GM12878 (cell line): ENCODE measurements around the gene FMC1. TPM values are rescaled to one million over a fixed set of nuclear protein-coding genes. Genes with fewer than 3 reads are reported as not detected.

Experiments
- E2F4 ChIP-seq: IDR thresholded peaks from 2 replicates; pipeline ENCODE4 v1.6.1; 2012; ENCODE audit warnings: low read depth, low read length, improper control_type of control experiment
- EGR1 ChIP-seq, 2 experiments: IDR thresholded peaks; 1 replicate in 1 of 2; 2 replicates in 1 of 2; pipeline ENCODE4 v1.6.1; 2011 to 2012; ENCODE audit warnings: low read depth in 2 of 2, low read length in 2 of 2, borderline replicate concordance in 1 of 2, mild to moderate bottlenecking in 1 of 2, moderate library complexity in 1 of 2
- MYB ChIP-seq: fragments of 150-350 bp; IDR thresholded peaks from 2 replicates; pipeline ENCODE4 v1.6.1; 2014; ENCODE audit warnings: mild to moderate bottlenecking, low read depth, low read length, borderline replicate concordance
- SRF ChIP-seq, 2 experiments: IDR thresholded peaks; 2 replicates each; pipeline ENCODE4 v1.6.1; 2011; ENCODE audit warnings: low read depth in 2 of 2, low read length in 2 of 2, mild to moderate bottlenecking in 1 of 2, moderate library complexity in 1 of 2
- STAT3 ChIP-seq: IDR thresholded peaks from 2 replicates; pipeline ENCODE4 v1.6.1; 2011; ENCODE audit warnings: low read depth, low read length, improper control_type of control experiment
- TCF12 ChIP-seq: IDR thresholded peaks from 2 replicates; pipeline ENCODE4 v1.6.1; 2011; ENCODE audit warnings: low read depth, mild to moderate bottlenecking, low read length
- ZBTB40 ChIP-seq: fragments of 450-650 bp; IDR thresholded peaks from 2 replicates; pipeline ENCODE4 v1.6.1; 2016; ENCODE audit warnings: mild to moderate bottlenecking, moderate library complexity, borderline replicate concordance
- polyA plus RNA-seq, 11 experiments: library from polyadenylated mRNA; depleted of rRNA in 4 of 11; unstranded in 6 of 11; stranded (reverse) in 5 of 11; fragments of >200 nt; fragmentation: Nextera tagmentation in 4 of 11; fragmentation: Illumina TruSeq in 1 of 11; extraction: Ambion mirVana in 4 of 11; extraction: Trizol in 1 of 11; gene quantifications; 1 replicate in 1 of 11; 2 replicates in 10 of 11; pipeline versions ENCODE4 v1.2.1 to v1.2.3, GENCODE V29; 2011 to 2016; ENCODE audit warnings: inconsistent platforms in 2 of 11, missing spikeins in 2 of 11, low read depth in 1 of 11
- total RNA-seq, 4 experiments: library from RNA; depleted of rRNA in 3 of 4; stranded (reverse); fragments of >200 nt in 3 of 4; fragmentation: Illumina TruSeq in 1 of 4; extraction: Trizol in 1 of 4; gene quantifications; 2 replicates each; pipeline versions ENCODE4 v1.2.1 to v1.2.3, GENCODE V29; 2013 to 2021
- TF ChIP-seq, protein P1 (sequence below): IDR thresholded peaks from 2 replicates; pipeline ENCODE4 v1.6.1; 2012; ENCODE audit warnings: mild to moderate bottlenecking, low read depth, low read length
- TF ChIP-seq, protein P2 (sequence below): fragments of 450-650 bp; IDR thresholded peaks from 2 replicates; pipeline ENCODE4 v1.6.1; 2017; ENCODE audit warnings: borderline replicate concordance
- TF ChIP-seq, protein P3 (sequence below): fragments of 450-650 bp; formaldehyde crosslinking; IDR thresholded peaks from 2 replicates; pipeline ENCODE4 v1.4.0; 2022; ENCODE audit warnings: mild to moderate bottlenecking, moderate library complexity

FMC1 gene
- total and polyA plus RNA-seq, 10 of the 15 experiments (the other 5 are each of a cell fraction or from before 2014, with no cell fraction given): 4.2 to 60.4 (median 15.6) TPM

DNA sequence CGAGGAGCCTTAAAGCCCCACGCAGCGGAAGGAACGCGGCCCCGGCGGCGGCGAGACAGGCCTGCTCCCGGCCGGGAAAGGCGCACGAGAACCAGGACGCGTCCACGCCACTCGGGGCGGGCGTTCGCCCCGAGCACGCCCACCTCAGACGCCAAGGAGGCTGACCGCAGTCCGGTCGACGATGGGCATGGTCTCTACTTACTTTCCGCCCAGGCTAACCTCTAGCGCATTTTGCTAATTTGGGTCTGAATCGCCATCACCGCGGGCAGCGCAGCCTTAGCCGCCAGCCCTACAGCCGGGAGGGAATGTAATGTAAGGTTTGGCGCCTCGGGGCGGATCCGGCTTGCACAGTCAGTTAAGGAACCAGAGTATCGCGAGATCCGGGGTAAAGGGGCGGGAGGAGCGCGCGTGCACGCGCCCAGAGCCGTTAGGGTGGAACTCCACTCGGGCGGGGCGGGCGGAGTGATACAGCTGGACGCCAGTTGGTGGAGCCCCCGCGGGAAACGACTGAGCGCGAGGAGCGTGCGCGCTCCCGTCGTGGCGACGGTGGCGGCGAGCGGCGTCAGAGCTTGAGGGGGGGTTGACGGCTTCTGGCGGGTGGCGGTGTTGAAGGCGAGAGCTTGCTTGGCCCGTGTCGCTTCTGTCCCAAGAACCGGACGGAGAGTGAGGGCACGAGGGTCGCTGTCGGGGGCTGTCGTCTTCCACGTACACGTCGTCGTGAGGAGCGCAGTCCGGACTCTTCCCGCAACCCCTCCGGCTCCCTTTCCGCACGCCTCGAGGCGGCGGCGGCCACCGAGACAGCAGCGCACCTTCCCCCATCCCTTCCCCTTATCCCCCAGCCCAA lies 18.5 kb downstream of the FMC1 start, which contains the start of gene LUC7L2 (continued):
- TF ChIP-seq, protein P1, sequence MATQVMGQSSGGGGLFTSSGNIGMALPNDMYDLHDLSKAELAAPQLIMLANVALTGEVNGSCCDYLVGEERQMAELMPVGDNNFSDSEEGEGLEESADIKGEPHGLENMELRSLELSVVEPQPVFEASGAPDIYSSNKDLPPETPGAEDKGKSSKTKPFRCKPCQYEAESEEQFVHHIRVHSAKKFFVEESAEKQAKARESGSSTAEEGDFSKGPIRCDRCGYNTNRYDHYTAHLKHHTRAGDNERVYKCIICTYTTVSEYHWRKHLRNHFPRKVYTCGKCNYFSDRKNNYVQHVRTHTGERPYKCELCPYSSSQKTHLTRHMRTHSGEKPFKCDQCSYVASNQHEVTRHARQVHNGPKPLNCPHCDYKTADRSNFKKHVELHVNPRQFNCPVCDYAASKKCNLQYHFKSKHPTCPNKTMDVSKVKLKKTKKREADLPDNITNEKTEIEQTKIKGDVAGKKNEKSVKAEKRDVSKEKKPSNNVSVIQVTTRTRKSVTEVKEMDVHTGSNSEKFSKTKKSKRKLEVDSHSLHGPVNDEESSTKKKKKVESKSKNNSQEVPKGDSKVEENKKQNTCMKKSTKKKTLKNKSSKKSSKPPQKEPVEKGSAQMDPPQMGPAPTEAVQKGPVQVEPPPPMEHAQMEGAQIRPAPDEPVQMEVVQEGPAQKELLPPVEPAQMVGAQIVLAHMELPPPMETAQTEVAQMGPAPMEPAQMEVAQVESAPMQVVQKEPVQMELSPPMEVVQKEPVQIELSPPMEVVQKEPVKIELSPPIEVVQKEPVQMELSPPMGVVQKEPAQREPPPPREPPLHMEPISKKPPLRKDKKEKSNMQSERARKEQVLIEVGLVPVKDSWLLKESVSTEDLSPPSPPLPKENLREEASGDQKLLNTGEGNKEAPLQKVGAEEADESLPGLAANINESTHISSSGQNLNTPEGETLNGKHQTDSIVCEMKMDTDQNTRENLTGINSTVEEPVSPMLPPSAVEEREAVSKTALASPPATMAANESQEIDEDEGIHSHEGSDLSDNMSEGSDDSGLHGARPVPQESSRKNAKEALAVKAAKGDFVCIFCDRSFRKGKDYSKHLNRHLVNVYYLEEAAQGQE: no peak
- TF ChIP-seq MYB (peak; percentile 53; the same call in 1 of the 2 replicates), SRF (IDR thresholded peaks at IDR 0.05; ENCODE audit: low read depth in 2 of 2, low read length in 2 of 2) (0 out of 4 replicates have a peak, but pooled peaks of 1 of the 2 experiments have one; percentile 18), STAT3 (no peak), TCF12 (peak; percentile 52; the same call in 1 of the 2 replicates), EGR1 (IDR thresholded peaks at IDR 0.05; ENCODE audit: borderline replicate concordance in 1 of 2, low read depth in 2 of 2, low read length in 2 of 2) (peak; percentile 19 to 92; a peak in 2 of 3 replicates), ZBTB40 (peak; percentile 51; the same call in 1 of the 2 replicates), E2F4 (peak; percentile 72; the same call in 1 of the 2 replicates)
- TF ChIP-seq, protein P2, sequence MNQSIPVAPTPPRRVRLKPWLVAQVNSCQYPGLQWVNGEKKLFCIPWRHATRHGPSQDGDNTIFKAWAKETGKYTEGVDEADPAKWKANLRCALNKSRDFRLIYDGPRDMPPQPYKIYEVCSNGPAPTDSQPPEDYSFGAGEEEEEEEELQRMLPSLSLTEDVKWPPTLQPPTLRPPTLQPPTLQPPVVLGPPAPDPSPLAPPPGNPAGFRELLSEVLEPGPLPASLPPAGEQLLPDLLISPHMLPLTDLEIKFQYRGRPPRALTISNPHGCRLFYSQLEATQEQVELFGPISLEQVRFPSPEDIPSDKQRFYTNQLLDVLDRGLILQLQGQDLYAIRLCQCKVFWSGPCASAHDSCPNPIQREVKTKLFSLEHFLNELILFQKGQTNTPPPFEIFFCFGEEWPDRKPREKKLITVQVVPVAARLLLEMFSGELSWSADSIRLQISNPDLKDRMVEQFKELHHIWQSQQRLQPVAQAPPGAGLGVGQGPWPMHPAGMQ: peak; percentile 91
- TF ChIP-seq, protein P3, sequence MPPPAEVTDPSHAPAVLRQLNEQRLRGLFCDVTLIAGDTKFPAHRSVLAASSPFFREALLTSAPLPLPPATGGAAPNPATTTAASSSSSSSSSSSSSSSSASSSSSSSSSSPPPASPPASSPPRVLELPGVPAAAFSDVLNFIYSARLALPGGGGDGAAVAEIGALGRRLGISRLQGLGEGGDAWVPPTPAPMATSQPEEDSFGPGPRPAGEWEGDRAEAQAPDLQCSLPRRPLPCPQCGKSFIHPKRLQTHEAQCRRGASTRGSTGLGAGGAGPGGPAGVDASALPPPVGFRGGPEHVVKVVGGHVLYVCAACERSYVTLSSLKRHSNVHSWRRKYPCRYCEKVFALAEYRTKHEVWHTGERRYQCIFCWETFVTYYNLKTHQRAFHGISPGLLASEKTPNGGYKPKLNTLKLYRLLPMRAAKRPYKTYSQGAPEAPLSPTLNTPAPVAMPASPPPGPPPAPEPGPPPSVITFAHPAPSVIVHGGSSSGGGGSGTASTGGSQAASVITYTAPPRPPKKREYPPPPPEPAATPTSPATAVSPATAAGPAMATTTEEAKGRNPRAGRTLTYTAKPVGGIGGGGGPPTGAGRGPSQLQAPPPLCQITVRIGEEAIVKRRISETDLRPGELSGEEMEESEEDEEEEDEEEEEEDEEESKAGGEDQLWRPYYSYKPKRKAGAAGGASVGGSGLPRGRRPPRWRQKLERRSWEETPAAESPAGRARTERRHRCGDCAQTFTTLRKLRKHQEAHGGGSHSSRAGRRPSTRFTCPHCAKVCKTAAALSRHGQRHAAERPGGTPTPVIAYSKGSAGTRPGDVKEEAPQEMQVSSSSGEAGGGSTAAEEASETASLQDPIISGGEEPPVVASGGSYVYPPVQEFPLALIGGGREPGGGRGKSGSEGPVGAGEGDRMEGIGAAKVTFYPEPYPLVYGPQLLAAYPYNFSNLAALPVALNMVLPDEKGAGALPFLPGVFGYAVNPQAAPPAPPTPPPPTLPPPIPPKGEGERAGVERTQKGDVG (CRISPR knock-in tag): no peak
